K562 (cell line): ENCODE measurements around the gene DAGLA. TPM values are rescaled to one million over a fixed set of nuclear protein-coding genes. Genes with fewer than 3 reads are reported as not detected.

Source experiments
- CREB3 ChIP-seq: fragments of 450-650 bp; conservative IDR thresholded peaks from 2 replicates; pipeline ENCODE4 v1.6.1; 2016; ENCODE audit warnings: missing genetic modification characterization, low read depth, mild to moderate bottlenecking, missing compliant biosample characterization, moderate library complexity
- ETV5 ChIP-seq: sonication (generic); formaldehyde crosslinking; IDR thresholded peaks from 2 replicates; pipeline ENCODE4 v1.4.0; 2020; ENCODE audit warnings: low read depth, mild to moderate bottlenecking, missing genetic modification reagents
- FIP1L1 ChIP-seq: fragments of 200-400 bp; formaldehyde crosslinking; IDR thresholded peaks from 2 replicates; pipeline ENCODE4 v1.6.1; 2018; ENCODE audit warnings: mild to moderate bottlenecking, low read depth, low read length; ENCODE audit not compliant: poor library complexity, severe bottlenecking
- GTF2F1 ChIP-seq: IDR thresholded peaks from 2 replicates; pipeline ENCODE4 v1.6.1; 2011; ENCODE audit warnings: low read depth, low read length, improper control_type of control experiment
- HBP1 ChIP-seq: fragments of 450-650 bp; formaldehyde crosslinking; IDR thresholded peaks from 2 replicates; pipeline ENCODE4 v1.4.0; 2022; ENCODE audit warnings: missing genetic modification characterization
- ILF3 ChIP-seq: fragments of 450-650 bp; IDR thresholded peaks from 2 replicates; pipeline ENCODE4 v1.6.1; 2018; ENCODE audit warnings: antibody characterized with exemption, mild to moderate bottlenecking, moderate library complexity, borderline replicate concordance
- NFIC ChIP-seq: fragments of 450-650 bp; IDR thresholded peaks from 2 replicates; pipeline ENCODE4 v1.6.1; 2017; ENCODE audit warnings: mild to moderate bottlenecking, inconsistent platforms
- TAF1 ChIP-seq: IDR thresholded peaks from 2 replicates; pipeline ENCODE4 v1.6.1; 2011; ENCODE audit warnings: mild to moderate bottlenecking, low read length, moderate library complexity; ENCODE audit not compliant: insufficient read depth, control insufficient read depth, severe bottlenecking; ENCODE audit errors: extremely low read depth
- ZNF695 ChIP-seq: fragments of 450-650 bp; formaldehyde crosslinking; IDR thresholded peaks from 2 replicates; pipeline ENCODE4 v1.4.0; 2020; ENCODE audit warnings: mild to moderate bottlenecking, moderate library complexity
- polyA plus RNA-seq, 8 experiments: library from polyadenylated mRNA; depleted of rRNA in 4 of 8; stranded (reverse) in 5 of 8; unstranded in 3 of 8; fragments of >200 nt; fragmentation: Nextera tagmentation in 2 of 8; fragmentation: Illumina TruSeq in 1 of 8; extraction: Ambion mirVana in 2 of 8; extraction: Trizol in 1 of 8; gene quantifications; 2 replicates each; pipeline versions ENCODE4 v1.2.1 to v1.2.3, GENCODE V29; 2011 to 2014; ENCODE audit warnings: inconsistent platforms in 1 of 8, missing spikeins in 1 of 8
- total RNA-seq, 7 experiments: library from RNA; depleted of rRNA in 6 of 7; stranded (reverse); fragments of >200 nt in 6 of 7; fragmentation: Illumina TruSeq in 2 of 7; extraction: Trizol in 2 of 7; gene quantifications; 2 replicates each; pipeline versions ENCODE4 v1.2.1 to v1.2.3, GENCODE V29; 2011 to 2021; ENCODE audit warnings: low replicate concordance in 1 of 7
- TF ChIP-seq, protein P1 (sequence below): fragments of 450-650 bp; IDR thresholded peaks from 2 replicates; pipeline ENCODE4 v1.6.1; 2016; ENCODE audit warnings: mild to moderate bottlenecking, moderate library complexity
- TF ChIP-seq, protein P2 (sequence below): fragments of 250-450 bp; sonication (Bioruptor Pico); IDR thresholded peaks from 2 replicates; pipeline ENCODE4 v1.5.0; 2021

The DAGLA gene
- total and polyA plus RNA-seq, 9 of the 15 experiments (the other 6 are each of a cell fraction or from before 2014, with no cell fraction given): 0.03 to 0.16 (median 0.04) TPM; not detected in 4

- TF ChIP-seq ETV5 (CRISPR knock-in tag) (peak; percentile 82), NFIC (peak; percentile 65; the same call in 1 of the 2 replicates), ZNF695 (CRISPR knock-in tag) (no peak), FIP1L1 (peak; percentile 81), HBP1 (CRISPR knock-in tag) (no peak; the same call in 1 of the 2 replicates), ILF3 (no peak; the same call in 1 of the 2 replicates), TAF1 (peak; percentile 73), GTF2F1 (0 out of 2 replicates have a peak, but pooled peaks have one; percentile 13), CREB3 (0 out of 2 replicates have a peak, but pooled peaks have one; percentile 16)
- TF ChIP-seq, protein P1, sequence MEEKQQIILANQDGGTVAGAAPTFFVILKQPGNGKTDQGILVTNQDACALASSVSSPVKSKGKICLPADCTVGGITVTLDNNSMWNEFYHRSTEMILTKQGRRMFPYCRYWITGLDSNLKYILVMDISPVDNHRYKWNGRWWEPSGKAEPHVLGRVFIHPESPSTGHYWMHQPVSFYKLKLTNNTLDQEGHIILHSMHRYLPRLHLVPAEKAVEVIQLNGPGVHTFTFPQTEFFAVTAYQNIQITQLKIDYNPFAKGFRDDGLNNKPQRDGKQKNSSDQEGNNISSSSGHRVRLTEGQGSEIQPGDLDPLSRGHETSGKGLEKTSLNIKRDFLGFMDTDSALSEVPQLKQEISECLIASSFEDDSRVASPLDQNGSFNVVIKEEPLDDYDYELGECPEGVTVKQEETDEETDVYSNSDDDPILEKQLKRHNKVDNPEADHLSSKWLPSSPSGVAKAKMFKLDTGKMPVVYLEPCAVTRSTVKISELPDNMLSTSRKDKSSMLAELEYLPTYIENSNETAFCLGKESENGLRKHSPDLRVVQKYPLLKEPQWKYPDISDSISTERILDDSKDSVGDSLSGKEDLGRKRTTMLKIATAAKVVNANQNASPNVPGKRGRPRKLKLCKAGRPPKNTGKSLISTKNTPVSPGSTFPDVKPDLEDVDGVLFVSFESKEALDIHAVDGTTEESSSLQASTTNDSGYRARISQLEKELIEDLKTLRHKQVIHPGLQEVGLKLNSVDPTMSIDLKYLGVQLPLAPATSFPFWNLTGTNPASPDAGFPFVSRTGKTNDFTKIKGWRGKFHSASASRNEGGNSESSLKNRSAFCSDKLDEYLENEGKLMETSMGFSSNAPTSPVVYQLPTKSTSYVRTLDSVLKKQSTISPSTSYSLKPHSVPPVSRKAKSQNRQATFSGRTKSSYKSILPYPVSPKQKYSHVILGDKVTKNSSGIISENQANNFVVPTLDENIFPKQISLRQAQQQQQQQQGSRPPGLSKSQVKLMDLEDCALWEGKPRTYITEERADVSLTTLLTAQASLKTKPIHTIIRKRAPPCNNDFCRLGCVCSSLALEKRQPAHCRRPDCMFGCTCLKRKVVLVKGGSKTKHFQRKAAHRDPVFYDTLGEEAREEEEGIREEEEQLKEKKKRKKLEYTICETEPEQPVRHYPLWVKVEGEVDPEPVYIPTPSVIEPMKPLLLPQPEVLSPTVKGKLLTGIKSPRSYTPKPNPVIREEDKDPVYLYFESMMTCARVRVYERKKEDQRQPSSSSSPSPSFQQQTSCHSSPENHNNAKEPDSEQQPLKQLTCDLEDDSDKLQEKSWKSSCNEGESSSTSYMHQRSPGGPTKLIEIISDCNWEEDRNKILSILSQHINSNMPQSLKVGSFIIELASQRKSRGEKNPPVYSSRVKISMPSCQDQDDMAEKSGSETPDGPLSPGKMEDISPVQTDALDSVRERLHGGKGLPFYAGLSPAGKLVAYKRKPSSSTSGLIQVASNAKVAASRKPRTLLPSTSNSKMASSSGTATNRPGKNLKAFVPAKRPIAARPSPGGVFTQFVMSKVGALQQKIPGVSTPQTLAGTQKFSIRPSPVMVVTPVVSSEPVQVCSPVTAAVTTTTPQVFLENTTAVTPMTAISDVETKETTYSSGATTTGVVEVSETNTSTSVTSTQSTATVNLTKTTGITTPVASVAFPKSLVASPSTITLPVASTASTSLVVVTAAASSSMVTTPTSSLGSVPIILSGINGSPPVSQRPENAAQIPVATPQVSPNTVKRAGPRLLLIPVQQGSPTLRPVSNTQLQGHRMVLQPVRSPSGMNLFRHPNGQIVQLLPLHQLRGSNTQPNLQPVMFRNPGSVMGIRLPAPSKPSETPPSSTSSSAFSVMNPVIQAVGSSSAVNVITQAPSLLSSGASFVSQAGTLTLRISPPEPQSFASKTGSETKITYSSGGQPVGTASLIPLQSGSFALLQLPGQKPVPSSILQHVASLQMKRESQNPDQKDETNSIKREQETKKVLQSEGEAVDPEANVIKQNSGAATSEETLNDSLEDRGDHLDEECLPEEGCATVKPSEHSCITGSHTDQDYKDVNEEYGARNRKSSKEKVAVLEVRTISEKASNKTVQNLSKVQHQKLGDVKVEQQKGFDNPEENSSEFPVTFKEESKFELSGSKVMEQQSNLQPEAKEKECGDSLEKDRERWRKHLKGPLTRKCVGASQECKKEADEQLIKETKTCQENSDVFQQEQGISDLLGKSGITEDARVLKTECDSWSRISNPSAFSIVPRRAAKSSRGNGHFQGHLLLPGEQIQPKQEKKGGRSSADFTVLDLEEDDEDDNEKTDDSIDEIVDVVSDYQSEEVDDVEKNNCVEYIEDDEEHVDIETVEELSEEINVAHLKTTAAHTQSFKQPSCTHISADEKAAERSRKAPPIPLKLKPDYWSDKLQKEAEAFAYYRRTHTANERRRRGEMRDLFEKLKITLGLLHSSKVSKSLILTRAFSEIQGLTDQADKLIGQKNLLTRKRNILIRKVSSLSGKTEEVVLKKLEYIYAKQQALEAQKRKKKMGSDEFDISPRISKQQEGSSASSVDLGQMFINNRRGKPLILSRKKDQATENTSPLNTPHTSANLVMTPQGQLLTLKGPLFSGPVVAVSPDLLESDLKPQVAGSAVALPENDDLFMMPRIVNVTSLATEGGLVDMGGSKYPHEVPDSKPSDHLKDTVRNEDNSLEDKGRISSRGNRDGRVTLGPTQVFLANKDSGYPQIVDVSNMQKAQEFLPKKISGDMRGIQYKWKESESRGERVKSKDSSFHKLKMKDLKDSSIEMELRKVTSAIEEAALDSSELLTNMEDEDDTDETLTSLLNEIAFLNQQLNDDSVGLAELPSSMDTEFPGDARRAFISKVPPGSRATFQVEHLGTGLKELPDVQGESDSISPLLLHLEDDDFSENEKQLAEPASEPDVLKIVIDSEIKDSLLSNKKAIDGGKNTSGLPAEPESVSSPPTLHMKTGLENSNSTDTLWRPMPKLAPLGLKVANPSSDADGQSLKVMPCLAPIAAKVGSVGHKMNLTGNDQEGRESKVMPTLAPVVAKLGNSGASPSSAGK: peak; percentile 90
- TF ChIP-seq, protein P2, sequence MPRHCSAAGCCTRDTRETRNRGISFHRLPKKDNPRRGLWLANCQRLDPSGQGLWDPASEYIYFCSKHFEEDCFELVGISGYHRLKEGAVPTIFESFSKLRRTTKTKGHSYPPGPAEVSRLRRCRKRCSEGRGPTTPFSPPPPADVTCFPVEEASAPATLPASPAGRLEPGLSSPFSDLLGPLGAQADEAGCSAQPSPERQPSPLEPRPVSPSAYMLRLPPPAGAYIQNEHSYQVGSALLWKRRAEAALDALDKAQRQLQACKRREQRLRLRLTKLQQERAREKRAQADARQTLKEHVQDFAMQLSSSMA (CRISPR knock-in tag): peak; percentile 20; the same call in 1 of the 2 replicates
These were observed 112.3 kb downstream of the DAGLA start, which contains the start of the genes FEN1 and TMEM258 (continued) for GRCh38 chr11:61792310-61793082.
